CD4-positive, alpha-beta T cell treated with Interleukin-4 for 4 hours (primary cell): Measurements from ENCODE around the gene ALOX12B.
A peak's percentile ranks its signal among the peaks of the same experiment; 100 is the strongest.
"Not testable (repeated sequence)": the region's sequence is repeated elsewhere in the genome, so short reads cannot be mapped to it uniquely, and the experiment has no call there.

Experiments
- DNase-seq: peaks from one replicate; pipeline ENCODE4 v3.0.0-alpha.2; 2020

ALOX12B gene

DNA sequence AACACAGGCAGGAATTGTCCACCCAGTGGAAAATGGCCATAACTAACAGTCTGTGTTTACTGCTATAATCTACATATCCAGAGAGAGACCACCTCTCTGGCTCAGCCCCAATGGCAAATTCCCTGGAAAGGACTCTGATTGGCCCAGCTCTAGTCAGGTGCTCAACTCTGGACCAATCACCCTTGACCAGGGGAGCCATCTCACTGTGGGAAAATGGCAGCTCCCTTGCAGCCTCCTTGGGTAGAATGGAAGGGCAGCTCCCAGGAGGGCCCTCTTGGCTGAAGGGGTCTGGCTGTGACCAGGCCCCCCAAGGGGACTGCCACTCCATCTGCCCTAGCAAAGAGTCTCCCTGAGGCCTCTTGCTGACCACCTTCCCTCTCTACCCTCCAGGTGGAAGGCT is 45.5 kb downstream of the ALOX12B start:
- no peak for DNase-seq

DNA sequence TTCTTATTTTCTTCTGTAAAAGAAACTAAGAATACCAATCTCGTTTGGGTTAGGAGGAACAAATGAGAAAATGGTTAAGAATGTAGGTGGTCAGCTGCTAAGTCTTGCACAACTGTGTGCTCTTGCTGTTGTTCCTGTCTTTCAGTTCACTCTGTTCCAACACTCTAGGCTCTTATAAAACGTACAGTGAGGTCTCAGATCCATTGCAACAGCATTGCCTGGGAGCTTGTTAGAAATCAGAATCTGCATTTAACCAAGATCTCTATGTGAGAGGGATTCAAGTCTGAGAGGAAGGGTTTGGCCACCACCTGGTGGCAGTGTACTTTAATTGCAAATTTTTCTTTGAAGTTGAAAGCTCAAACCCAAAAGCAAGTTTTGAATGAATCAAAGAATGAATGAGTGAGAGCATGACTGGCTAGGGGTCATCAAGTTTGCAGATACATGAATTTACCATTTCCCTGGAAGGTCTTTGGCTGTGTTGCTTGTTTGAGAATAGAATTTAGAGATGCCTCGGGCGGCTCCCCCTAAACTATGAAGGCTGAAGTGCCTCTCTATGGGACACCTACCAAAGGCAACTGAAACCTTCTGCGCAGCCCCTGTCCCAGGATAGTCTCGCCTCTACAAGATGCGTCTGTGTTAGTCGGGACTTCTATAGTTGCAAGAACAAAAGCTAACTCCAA is 46.1 kb downstream of the ALOX12B start:
- peak; percentile 40 for DNase-seq

DNA sequence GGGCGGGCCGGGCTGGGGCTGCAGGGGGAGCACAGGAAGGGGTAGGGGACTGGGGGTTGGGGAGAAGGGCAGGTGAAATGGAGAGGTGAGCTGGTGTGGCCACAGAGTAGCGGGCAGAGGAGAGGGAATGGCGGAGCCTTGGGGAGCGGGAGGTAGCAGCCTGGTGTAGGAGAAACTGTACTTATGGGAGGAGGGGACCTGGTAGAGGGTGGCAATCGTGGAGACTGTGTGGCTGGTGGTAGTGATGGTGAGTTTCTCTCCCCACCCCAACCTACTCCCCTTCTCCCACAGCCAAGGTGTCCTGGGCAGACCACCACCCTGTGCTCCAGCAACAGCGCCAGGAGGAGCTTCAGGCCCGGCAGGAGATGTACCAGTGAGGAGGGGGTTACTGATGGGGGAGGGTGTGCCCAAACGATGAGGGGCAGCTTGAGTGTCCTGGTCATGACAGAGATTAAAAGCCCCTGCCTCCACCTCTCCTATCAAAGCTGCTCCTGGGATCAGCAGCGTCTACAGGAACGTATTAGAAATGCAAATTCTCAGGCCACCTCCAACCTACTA is 47.8 kb downstream of the ALOX12B start:
- no peak for DNase-seq

- no peak for DNase-seq
Observed at GRCh38 chr17:8038954-8039610, 48.4 kb downstream of the ALOX12B start, which contains the start of gene ALOX15B. Gene ALOX15B (plus strand): TSS chr17:8039059. CDS start chr17:8039156, 97 bp downstream.

GRCh38 chr17:8032442-8032841 is 55.1 kb downstream of the ALOX12B start:
- DNase-seq = no peak

- no peak for DNase-seq
Observed at GRCh38 chr17:8031950-8032349, 55.6 kb downstream of the ALOX12B start.

GRCh38 chr17:8031261-8031661 is 56.3 kb downstream of the ALOX12B start:
- no peak for DNase-seq

DNA sequence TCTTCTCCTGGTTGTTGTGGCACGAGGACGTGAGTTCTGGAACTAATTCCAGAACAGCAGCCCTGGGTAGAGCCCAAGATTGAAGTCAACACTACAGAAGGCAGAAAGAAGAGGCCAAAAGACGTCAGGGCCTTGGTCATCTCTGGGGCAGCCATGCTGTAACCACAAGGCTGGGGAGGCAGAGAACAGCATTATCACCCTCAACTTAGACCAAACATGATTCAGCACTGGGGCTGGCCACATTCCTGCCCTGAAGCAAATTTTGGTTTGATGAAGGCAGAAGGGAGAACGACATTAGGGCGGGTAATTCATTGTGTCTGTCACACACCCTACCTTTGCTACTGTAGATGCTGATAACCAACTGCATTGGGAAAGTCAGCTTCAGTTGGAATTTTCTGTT is 58.4 kb downstream of the ALOX12B start:
- DNase-seq = no peak

DNA sequence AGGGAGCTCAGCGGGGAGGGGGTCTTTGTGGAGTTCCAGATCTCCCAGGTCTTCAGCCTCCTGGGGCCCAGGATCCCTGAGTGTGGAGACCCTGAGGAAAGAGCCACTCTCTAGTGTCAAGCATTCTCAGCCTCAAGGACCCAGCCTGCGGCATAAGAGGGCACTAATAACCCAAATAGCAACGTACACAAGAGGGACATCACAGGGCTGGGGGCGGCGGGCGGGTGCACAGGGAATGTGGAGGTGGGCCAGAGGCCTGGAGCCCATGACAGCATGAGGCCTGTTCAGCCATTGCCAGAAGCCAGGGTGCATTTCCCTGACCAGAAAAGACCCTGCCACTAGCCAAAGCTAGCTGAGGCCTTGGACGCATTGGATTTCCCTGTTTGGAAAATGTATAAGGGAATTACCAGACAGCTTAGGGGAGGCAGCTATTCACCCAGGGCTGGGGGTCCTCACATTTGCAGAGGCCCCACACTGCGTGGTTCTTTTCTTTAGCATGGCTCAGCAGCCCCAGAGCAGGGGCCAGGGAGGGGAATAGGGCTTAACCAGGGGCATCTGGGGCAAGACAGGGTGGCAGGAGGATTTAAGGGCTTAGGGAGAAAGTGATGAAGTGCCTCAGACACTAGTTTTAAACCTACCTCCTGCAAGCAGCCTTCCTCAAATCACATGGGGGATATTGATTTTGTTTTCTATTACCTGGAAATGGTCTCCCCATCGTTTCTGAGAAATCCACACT is 62.2 kb downstream of the ALOX12B start:
- no peak for DNase-seq

DNA sequence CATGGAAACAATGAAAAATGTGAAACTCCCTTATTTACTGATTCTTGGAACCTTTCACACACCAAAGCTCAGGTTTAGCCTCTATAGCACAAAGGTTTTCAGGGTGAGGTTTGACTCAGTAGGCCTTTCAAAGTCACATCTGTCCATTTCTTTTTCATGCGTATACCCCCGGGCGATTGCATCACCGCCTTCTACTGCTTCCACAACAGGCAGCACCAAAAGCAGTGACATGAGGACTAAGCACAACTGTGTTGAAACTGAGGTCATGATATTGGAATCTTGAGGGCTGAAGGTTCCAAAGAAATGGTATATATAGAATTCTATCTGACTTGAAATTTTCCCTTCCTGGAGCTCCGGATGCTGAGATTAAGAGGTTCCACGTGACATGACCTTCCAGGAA is 63.4 kb downstream of the ALOX12B start:
- DNase-seq = not testable (repeated sequence)
